Effector memory CD8-positive, alpha-beta T cell (primary cell): ENCODE data around the gene REEP2.

Experiments
- ATAC-seq: fragments of 150-1000 bp; cut with Tn5 transposase; replicated peaks from 2 replicates; pipeline ENCODE4 v1.10.0; 2021; ENCODE audit warnings: mild to moderate bottlenecking, moderate library complexity
- DNase-seq, 3 experiments: peaks; one replicate each; pipeline ENCODE4 v3.0.0; 2021
- H3K27ac Mint-ChIP-seq, 2 donors: one replicate each; pipeline ENCODE4 v1.8.0; 2022; ENCODE audit warnings: mild to moderate bottlenecking in 2 of 2, mixed read lengths in 2 of 2, moderate library complexity in 2 of 2
- H3K27me3 Mint-ChIP-seq, 2 donors: one replicate each; pipeline ENCODE4 v1.8.0; 2022; ENCODE audit warnings: mixed read lengths in 2 of 2
- H3K36me3 Mint-ChIP-seq: one replicate; pipeline ENCODE4 v1.8.0; 2022; ENCODE audit warnings: mild to moderate bottlenecking, moderate library complexity, mixed read lengths; ENCODE audit not compliant: insufficient read depth
- H3K4me1 Mint-ChIP-seq, 2 donors: one replicate each; pipeline ENCODE4 v1.8.0; 2022; ENCODE audit warnings: low read depth in 2 of 2, mixed read lengths in 2 of 2
- H3K4me3 Mint-ChIP-seq, 2 donors: one replicate each; pipeline ENCODE4 v1.8.0; 2022; ENCODE audit warnings: mild to moderate bottlenecking in 2 of 2, mixed read lengths in 2 of 2, moderate library complexity in 2 of 2
- H3K9me3 Mint-ChIP-seq, 2 donors: one replicate each; pipeline ENCODE4 v1.8.0; 2022; ENCODE audit warnings: mixed read lengths in 2 of 2

The REEP2 gene

GRCh38 chr5:138440159-138441073 is 1.6 kb downstream of the REEP2 start:
- Mint-ChIP-seq H3K4me1 (peaks cover 12 to 15% of the 10 kb centered on the region in 2 donors), H3K27me3 (no peaks in the 10 kb centered on the region), H3K4me3 (peak overlapping the region; percentile 79 to 80), H3K27ac (peak overlapping the region; percentile 18 to 63), H3K9me3 (no peaks in the 10 kb centered on the region), H3K36me3 (peaks cover 26% of the 10 kb centered on the region)
- ATAC-seq: no peak
- no peak for DNase-seq

- H3K27ac Mint-ChIP-seq: peak overlapping the region in 1 of 2 donors; percentile 18
- H3K36me3 Mint-ChIP-seq: peaks cover 20% of the 10 kb centered on the region
- H3K9me3 Mint-ChIP-seq: no peaks in the 10 kb centered on the region
- DNase-seq: no peak
- no peak overlapping the region for H3K4me3 Mint-ChIP-seq
- ATAC-seq: no peak
- no peaks in the 10 kb centered on the region for H3K27me3 Mint-ChIP-seq
- peaks cover 12 to 15% of the 10 kb centered on the region in 2 donors for H3K4me1 Mint-ChIP-seq
These were observed 2.4 kb downstream of the REEP2 start for GRCh38 chr5:138441221-138441620.

- H3K27ac Mint-ChIP-seq: peak overlapping the region in 1 of 2 donors; percentile 11
- no peaks in the 10 kb centered on the region for H3K27me3 Mint-ChIP-seq
- H3K4me3 Mint-ChIP-seq: no peak overlapping the region
- peaks cover 4% of the 10 kb centered on the region for H3K36me3 Mint-ChIP-seq
- no peaks in the 10 kb centered on the region for H3K9me3 Mint-ChIP-seq
- DNase-seq (no peak), ATAC-seq (no peak)
- H3K4me1 Mint-ChIP-seq: peaks cover 0 to 7% of the 10 kb centered on the region in 2 donors
These were observed 5.4 kb downstream of the REEP2 start for GRCh38 chr5:138444078-138444773.

GRCh38 chr5:138444774-138445546 is 6.1 kb downstream of the REEP2 start:
- DNase-seq (no peak), ATAC-seq (no peak)
- peaks cover 2 to 5% of the 10 kb centered on the region in 2 donors for H3K4me1 Mint-ChIP-seq
- H3K4me3 Mint-ChIP-seq: no peak overlapping the region
- no peaks in the 10 kb centered on the region for H3K27me3 Mint-ChIP-seq
- no peak overlapping the region for H3K27ac Mint-ChIP-seq
- H3K9me3 Mint-ChIP-seq: no peaks in the 10 kb centered on the region
- peaks cover 4% of the 10 kb centered on the region for H3K36me3 Mint-ChIP-seq

GRCh38 chr5:138445547-138446271 is 6.9 kb downstream of the REEP2 start:
- Mint-ChIP-seq H3K36me3 (peaks cover 3% of the 10 kb centered on the region), H3K27me3 (no peaks in the 10 kb centered on the region), H3K9me3 (no peaks in the 10 kb centered on the region), H3K4me1 (peaks cover 4 to 6% of the 10 kb centered on the region in 2 donors), H3K4me3 (no peak overlapping the region), H3K27ac (no peak overlapping the region)
- ATAC-seq (no peak), DNase-seq (no peak)

GRCh38 chr5:138448070-138448469 is 9.2 kb downstream of the REEP2 start:
- no peak for ATAC-seq
- no peaks in the 10 kb centered on the region for H3K9me3 Mint-ChIP-seq
- peaks cover 4% of the 10 kb centered on the region for H3K36me3 Mint-ChIP-seq
- H3K4me1 Mint-ChIP-seq: peaks cover 6 to 8% of the 10 kb centered on the region in 2 donors
- no peaks in the 10 kb centered on the region for H3K27me3 Mint-ChIP-seq
- no peak overlapping the region for H3K4me3 Mint-ChIP-seq
- no peak for DNase-seq
- no peak overlapping the region for H3K27ac Mint-ChIP-seq

- Mint-ChIP-seq H3K4me3 (no peak overlapping the region), H3K27ac (no peak overlapping the region), H3K27me3 (no peaks in the 10 kb centered on the region), H3K4me1 (peaks cover 6 to 8% of the 10 kb centered on the region in 2 donors), H3K9me3 (no peaks in the 10 kb centered on the region), H3K36me3 (peaks cover 4% of the 10 kb centered on the region)
- ATAC-seq (no peak), DNase-seq (no peak)
These were observed 9.9 kb downstream of the REEP2 start for GRCh38 chr5:138448481-138449398.

- Mint-ChIP-seq H3K27me3 (no peaks in the 10 kb centered on the region), H3K9me3 (no peaks in the 10 kb centered on the region), H3K4me1 (peaks cover 6 to 8% of the 10 kb centered on the region in 2 donors), H3K36me3 (peaks cover 4% of the 10 kb centered on the region), H3K27ac (peak overlapping the region in 1 of 2 donors; percentile 46), H3K4me3 (peak overlapping the region in 1 of 2 donors; percentile 49)
- DNase-seq: peak; percentile 75 to 79 (median 78)
- ATAC-seq: peak; percentile 94
These were observed 10.8 kb downstream of the REEP2 start for GRCh38 chr5:138449501-138450239.

- Mint-ChIP-seq H3K36me3 (peaks cover 4% of the 10 kb centered on the region), H3K4me1 (peaks cover 6 to 8% of the 10 kb centered on the region in 2 donors), H3K27me3 (no peaks in the 10 kb centered on the region), H3K9me3 (no peaks in the 10 kb centered on the region), H3K27ac (no peak overlapping the region), H3K4me3 (no peak overlapping the region)
- no peak for ATAC-seq
- no peak for DNase-seq
These were observed 12.1 kb downstream of the REEP2 start for GRCh38 chr5:138450971-138451370.

GRCh38 chr5:138452720-138453119 is 13.9 kb downstream of the REEP2 start:
- DNase-seq (no peak), ATAC-seq (no peak)
- H3K27me3 Mint-ChIP-seq: no peaks in the 10 kb centered on the region
- no peak overlapping the region for H3K27ac Mint-ChIP-seq
- no peaks in the 10 kb centered on the region for H3K9me3 Mint-ChIP-seq
- H3K4me1 Mint-ChIP-seq: peaks cover 8 to 10% of the 10 kb centered on the region in 2 donors
- peaks cover 7% of the 10 kb centered on the region for H3K36me3 Mint-ChIP-seq
- no peak overlapping the region for H3K4me3 Mint-ChIP-seq

- Mint-ChIP-seq H3K36me3 (peaks cover 7% of the 10 kb centered on the region), H3K4me1 (peaks cover 12 to 14% of the 10 kb centered on the region in 2 donors), H3K4me3 (no peak overlapping the region), H3K27me3 (no peaks in the 10 kb centered on the region), H3K27ac (no peak overlapping the region), H3K9me3 (no peaks in the 10 kb centered on the region)
- DNase-seq (no peak), ATAC-seq (no peak)
These were observed 14.7 kb downstream of the REEP2 start for GRCh38 chr5:138453590-138453989.
